Psoas muscle (tissue), 8 donors: ENCODE results near the gene UCKL1. TPM values are rescaled to one million over a fixed set of nuclear protein-coding genes. Genes with fewer than 3 reads are reported as not detected.

Experiments
- ATAC-seq, 4 donors: fragments of 200-7000 bp; cut with Tn5 transposase; one replicate each; pipeline ENCODE4 v1.9.1; 2020; ENCODE audit warnings: moderate library complexity in 3 of 4, mild to moderate bottlenecking in 2 of 4
- DNase-seq, 2 donors: peaks; one replicate each; pipeline ENCODE4 v3.0.0-alpha.2; 2020
- H3K27ac ChIP-seq: fragments of 200-600 bp; one replicate; pipeline ENCODE4 v1.8.0; 2022
- H3K27me3 ChIP-seq, 3 donors: fragments of 200-600 bp in 1 of 3; one replicate each; pipeline versions ENCODE4 v1.6.1 to v1.8.0; 2013 to 2022; ENCODE audit warnings: low read length in 2 of 3, mild to moderate bottlenecking in 2 of 3, moderate library complexity in 1 of 3; ENCODE audit not compliant: insufficient read depth in 3 of 3
- H3K36me3 ChIP-seq, 2 donors: fragments of 200-600 bp in 1 of 2; one replicate each; pipeline versions ENCODE4 v1.6.1 to v1.8.0; 2013 to 2022; ENCODE audit warnings: low read depth in 1 of 2, mild to moderate bottlenecking in 1 of 2, moderate library complexity in 1 of 2; ENCODE audit not compliant: insufficient read depth in 1 of 2
- H3K4me1 ChIP-seq: fragments of 200-600 bp; one replicate; pipeline ENCODE4 v1.8.0; 2022
- H3K4me3 ChIP-seq: fragments of 200-600 bp; one replicate; pipeline ENCODE4 v1.8.0; 2022; ENCODE audit warnings: mild to moderate bottlenecking
- H3K9me3 ChIP-seq: fragments of 200-600 bp; one replicate; pipeline ENCODE4 v1.8.0; 2022
- CTCF ChIP-seq: fragments of 200-600 bp; IDR thresholded peaks from one replicate; pipeline ENCODE4 v1.8.0; 2022; ENCODE audit warnings: antibody characterized with exemption
- WGBS, 3 donors: extraction: QIAGEN DNeasy Blood & Tissue Kit; methylation state at CpG; one replicate each; pipeline versions ENCODE4 v1.1.6 to v1.1.7; 2013; 5-methylcytosine and 5-hydroxymethylcytosine counted together
- intact Hi-C, 2 donors: fragments of 100-400 bp; cut with DNase I; formaldehyde crosslinking; loops; one replicate each; pipeline versions ENCODE4 v1.11.0 to v1.14.2; 2022
- polyA plus RNA-seq, 3 donors: library from polyadenylated mRNA; stranded (reverse); fragments of 200-250 nt; gene quantifications; one replicate each; pipeline ENCODE4 v1.2.3, GENCODE V29; 2013
- total RNA-seq, 4 donors: library from RNA; stranded (reverse); fragmentation: NEBNext Ultra II Directional in 2 of 4; extraction: Animal tissue kit (Norgen Biotek cat#: 25700) in 2 of 4; gene quantifications; one replicate each; pipeline versions ENCODE4 v1.2.1 to v1.2.4, GENCODE V29; 2021 to 2023
- donor health status: healthy with polysubstance abuse.
- donor health status: DM: no; HTN: no; CAD: no; lungs with moderate emphysema.
- donor health status: Bipolar disorder and iron deficiency.
- donor health status: healthy.
- donor health status: DM: yes; HTN: yes; CAD: no.
- donor health status: DM: no; HTN: no; CAD: no.
- donor health status: DM: no; HTN: no; CAD: no.
- donor health status: DM: yes; HTN: yes; CAD: no.

The UCKL1 gene
- total and polyA plus RNA-seq, 7 donors, result 22.9 to 42.4 (median 36.9) TPM

- H3K27me3 ChIP-seq, result no peaks in the 10 kb centered on the region
- WGBS, 3 donors, result 69 to 78% (median 76%) methylated on average over 27 to 35 of the region's 39 CpGs
- no peak overlapping the region for H3K4me3 ChIP-seq
- peak overlapping the region; percentile 23 for H3K27ac ChIP-seq
- peaks cover 19% of the 10 kb centered on the region for H3K4me1 ChIP-seq
- H3K9me3 ChIP-seq, result no peaks in the 10 kb centered on the region
- H3K36me3 ChIP-seq, result peaks cover 5 to 75% of the 10 kb centered on the region in 2 donors
- intact Hi-C loops, result no loop called here
- DNase-seq (peak; percentile 70 to 80), ATAC-seq (peak in 1 of 4 donors; percentile 8)
- TF ChIP-seq CTCF, result no peak
Measured at GRCh38 chr20:63941282-63942081, 14.7 kb downstream of the UCKL1 start.

- H3K9me3 ChIP-seq, result no peaks in the 10 kb centered on the region
- DNase-seq, result peak; percentile 21 to 51
- 89 to 92% (median 90%) methylated on average over 58 of the region's 58 CpGs for WGBS, 3 donors
- H3K27me3 ChIP-seq, result no peaks in the 10 kb centered on the region
- peaks cover 12% of the 10 kb centered on the region for H3K4me1 ChIP-seq
- H3K36me3 ChIP-seq, result peaks cover 5 to 75% of the 10 kb centered on the region in 2 donors
- ATAC-seq, result no peak
- TF ChIP-seq CTCF, result no peak
- intact Hi-C loops, result no loop called here
- no peak overlapping the region for H3K4me3 ChIP-seq
- no peak overlapping the region for H3K27ac ChIP-seq
Measured at GRCh38 chr20:63940472-63941266, 15.5 kb downstream of the UCKL1 start.

GRCh38 chr20:63940071-63940471, 16.1 kb downstream of the UCKL1 start:
- peak in 1 of 2 donors; percentile 48 for DNase-seq
- no peak for ATAC-seq
- no peak for TF ChIP-seq CTCF
- intact Hi-C loops, result no loop called here
- H3K4me1 ChIP-seq, result peaks cover 6% of the 10 kb centered on the region
- peaks cover 5 to 75% of the 10 kb centered on the region in 2 donors for H3K36me3 ChIP-seq
- H3K27ac ChIP-seq, result no peak overlapping the region
- H3K4me3 ChIP-seq, result no peak overlapping the region
- 85 to 92% (median 87%) methylated on average over 22 to 23 of the region's 23 CpGs for WGBS, 3 donors
- no peaks in the 10 kb centered on the region for H3K9me3 ChIP-seq
- no peaks in the 10 kb centered on the region for H3K27me3 ChIP-seq

GRCh38 chr20:63939061-63939935, 16.9 kb downstream of the UCKL1 start:
- no peak overlapping the region for H3K27ac ChIP-seq
- ATAC-seq, result no peak
- intact Hi-C loops, result no loop called here
- WGBS, 3 donors, result 86 to 89% (median 87%) methylated on average over 26 to 33 of the region's 33 CpGs
- no peak for TF ChIP-seq CTCF
- peaks cover 8 to 75% of the 10 kb centered on the region in 2 donors for H3K36me3 ChIP-seq
- peak in 1 of 2 donors; percentile 18 for DNase-seq
- peaks cover 5% of the 10 kb centered on the region for H3K4me1 ChIP-seq
- H3K4me3 ChIP-seq, result no peak overlapping the region
- H3K9me3 ChIP-seq, result no peaks in the 10 kb centered on the region
- no peaks in the 10 kb centered on the region for H3K27me3 ChIP-seq
